ENCODE results near the gene TAL1.

GRCh38 chr1:47183308-47184089, 48.5 kb downstream of the TAL1 start:
- TF ChIP-seq CTCF (IDR thresholded peaks at IDR 0.05) (no peak), MXI1 (IDR thresholded peaks at IDR 0.05; ENCODE audit: low read depth, low read length) (no peak)

All from SK-N-SH (cell line).